AG08396 (cell line): ENCODE data around the gene CENPQ.

Experiments used
- DNase-seq: peaks from one replicate; pipeline ENCODE4 v3.0.0; 2012; ENCODE audit warnings: low spot score, mixed read lengths

Gene CENPQ

GRCh38 chr6:49541210-49541724, 78.1 kb downstream of the CENPQ start:
- DNase-seq: no peak

GRCh38 chr6:49541936-49542335, 78.8 kb downstream of the CENPQ start:
- DNase-seq: no peak
